Naive thymus-derived CD8-positive, alpha-beta T cell (primary cell): ENCODE results near the gene NHSL1. TPM values are rescaled to one million over a fixed set of nuclear protein-coding genes. Genes with fewer than 3 reads are reported as not detected.
A peak's percentile ranks its signal among the peaks of the same experiment; 100 is the strongest.

Source experiments
- ATAC-seq, 2 donors: fragments of 150-1000 bp; cut with Tn5 transposase in 1 of 2; sonication (Bioruptor Pico), chemical (Tn5 transposase) in 1 of 2; 1 replicate in 1 of 2; 2 replicates in 1 of 2; pipeline ENCODE4 v1.10.0; 2021; ENCODE audit warnings: mild to moderate bottlenecking in 2 of 2, moderate library complexity in 2 of 2
- POLR2A ChIA-PET: fragments of 350-600 bp; sonication (Branson Sonifier 250); formaldehyde crosslinking; loops from one replicate; lab custom pipeline; 2021; ENCODE audit warnings: antibody characterized with exemption; lab: Charles Lee
- DNase-seq, 10 donors: peaks; one replicate each; pipeline versions ENCODE4 v3.0.0 to v3.0.0-alpha.2; 2020 to 2022
- H3K27ac Mint-ChIP-seq, 10 donors: one replicate each; pipeline ENCODE4 v1.8.0; 2020 to 2022; ENCODE audit warnings: mild to moderate bottlenecking in 10 of 10, mixed read lengths in 10 of 10, moderate library complexity in 4 of 10, inconsistent platforms in 1 of 10
- H3K27me3 Mint-ChIP-seq, 5 donors: one replicate each; pipeline ENCODE4 v1.8.0; 2021 to 2022; ENCODE audit warnings: mixed read lengths in 5 of 5
- H3K36me3 Mint-ChIP-seq, 3 donors: one replicate each; pipeline ENCODE4 v1.8.0; 2020 to 2022; ENCODE audit warnings: mixed read lengths in 3 of 3, mild to moderate bottlenecking in 2 of 3, inconsistent platforms in 1 of 3
- H3K4me1 Mint-ChIP-seq, 4 donors: one replicate each; pipeline ENCODE4 v1.8.0; 2021 to 2022; ENCODE audit warnings: mixed read lengths in 4 of 4
- H3K4me3 Mint-ChIP-seq, 10 donors: one replicate each; pipeline ENCODE4 v1.8.0; 2020 to 2022; ENCODE audit warnings: mild to moderate bottlenecking in 10 of 10, mixed read lengths in 10 of 10, moderate library complexity in 6 of 10, inconsistent platforms in 1 of 10
- H3K9me3 Mint-ChIP-seq, 9 donors: one replicate each; pipeline ENCODE4 v1.8.0; 2020 to 2022; ENCODE audit warnings: mixed read lengths in 9 of 9, mild to moderate bottlenecking in 3 of 9, inconsistent platforms in 1 of 9, moderate library complexity in 1 of 9
- polyA plus RNA-seq, 3 donors: library from polyadenylated mRNA; unstranded; fragments of 300-500 nt; fragmentation: Illumina TruSeq; gene quantifications; one replicate each; pipeline ENCODE4 v1.2.3, GENCODE V29; 2021
- total RNA-seq, 8 experiments: library from RNA in 2 of 8; stranded (reverse) in 2 of 8; gene quantifications; one replicate each; pipeline ENCODE4 v1.2.3 and lab custom pipeline; 2021 to 2026

NHSL1 gene
- under 1 TPM; 0.05 to 0.08 TPM for total RNA-seq
- not detected for polyA plus RNA-seq
- 0 to 0.26 (median 0.16) reads per million in 6 experiments for total RNA-seq (lab: John Stamatoyannopoulos, UW)

GRCh38 chr6:138499303-138500018 is at the start of gene NHSL1:
Gene NHSL1 (minus strand): TSS chr6:138499494. CDS start chr6:138499290, 204 bp downstream.
- POLR2A ChIA-PET: no interaction called here
- Mint-ChIP-seq H3K27me3 (peaks cover 0 to 33% (median 6%) of the 10 kb centered on the region in 5 donors), H3K4me3 (peak within 1 kb of the TSS in 2 of 10 donors; percentile 15 to 44), H3K36me3 (no peaks in the 10 kb centered on the region), H3K27ac (peak within 1 kb of the TSS in 1 of 10 donors; percentile 4), H3K9me3 (no peaks in the 10 kb centered on the region), H3K4me1 (peaks cover 0 to 11% (median 6%) of the 10 kb centered on the region in 4 donors)
- ATAC-seq (peak in 1 of 2 donors; percentile 25), DNase-seq (no peak)

GRCh38 chr6:138546733-138547185 is 47.5 kb upstream of the NHSL1 start:
- Mint-ChIP-seq H3K27me3 (peaks cover 0 to 13% (median 7%) of the 10 kb centered on the region in 5 donors), H3K4me1 (peaks cover 0 to 4% (median 1%) of the 10 kb centered on the region in 4 donors), H3K36me3 (no peaks in the 10 kb centered on the region), H3K9me3 (no peaks in the 10 kb centered on the region), H3K4me3 (no peak overlapping the region), H3K27ac (no peak overlapping the region)
- ATAC-seq (peak in 1 of 2 donors; percentile 33), DNase-seq (peak in 1 of 10 donors; percentile 2)
- POLR2A ChIA-PET: no interaction called here

- Mint-ChIP-seq H3K9me3 (no peaks in the 10 kb centered on the region), H3K4me1 (peaks cover 0 to 4% (median 1%) of the 10 kb centered on the region in 4 donors), H3K36me3 (no peaks in the 10 kb centered on the region), H3K27ac (peak overlapping the region in 1 of 10 donors; percentile 0), H3K4me3 (no peak overlapping the region), H3K27me3 (peaks cover 0 to 13% (median 7%) of the 10 kb centered on the region in 5 donors)
- ATAC-seq (no peak), DNase-seq (no peak)
- POLR2A ChIA-PET: no interaction called here
These were observed 46.3 kb upstream of the NHSL1 start for GRCh38 chr6:138545621-138545980.

GRCh38 chr6:138544501-138544900 is 45.2 kb upstream of the NHSL1 start:
- ATAC-seq (no peak), DNase-seq (no peak)
- peaks cover 0 to 13% (median 7%) of the 10 kb centered on the region in 5 donors for H3K27me3 Mint-ChIP-seq
- POLR2A ChIA-PET: no interaction called here
- no peak overlapping the region for H3K4me3 Mint-ChIP-seq
- H3K27ac Mint-ChIP-seq: no peak overlapping the region
- peaks cover 0 to 4% (median 1%) of the 10 kb centered on the region in 4 donors for H3K4me1 Mint-ChIP-seq
- H3K9me3 Mint-ChIP-seq: no peaks in the 10 kb centered on the region
- no peaks in the 10 kb centered on the region for H3K36me3 Mint-ChIP-seq

- H3K4me3 Mint-ChIP-seq: no peak overlapping the region
- no peaks in the 10 kb centered on the region for H3K9me3 Mint-ChIP-seq
- no peak for DNase-seq
- ATAC-seq: no peak
- peaks cover 0 to 13% (median 7%) of the 10 kb centered on the region in 5 donors for H3K27me3 Mint-ChIP-seq
- no peak overlapping the region for H3K27ac Mint-ChIP-seq
- POLR2A ChIA-PET: no interaction called here
- peaks cover 0 to 4% (median 1%) of the 10 kb centered on the region in 4 donors for H3K4me1 Mint-ChIP-seq
- no peaks in the 10 kb centered on the region for H3K36me3 Mint-ChIP-seq
These were observed 44.4 kb upstream of the NHSL1 start for GRCh38 chr6:138543657-138544056.

- H3K27me3 Mint-ChIP-seq: peaks cover 0 to 13% (median 7%) of the 10 kb centered on the region in 5 donors
- POLR2A ChIA-PET: no interaction called here
- no peaks in the 10 kb centered on the region for H3K9me3 Mint-ChIP-seq
- no peaks in the 10 kb centered on the region for H3K36me3 Mint-ChIP-seq
- DNase-seq: no peak
- H3K4me3 Mint-ChIP-seq: no peak overlapping the region
- peaks cover 0 to 4% (median under 1%) of the 10 kb centered on the region in 4 donors for H3K4me1 Mint-ChIP-seq
- ATAC-seq: no peak
- H3K27ac Mint-ChIP-seq: no peak overlapping the region
These were observed 42.7 kb upstream of the NHSL1 start for GRCh38 chr6:138541823-138542481.

- Mint-ChIP-seq H3K9me3 (no peaks in the 10 kb centered on the region), H3K36me3 (no peaks in the 10 kb centered on the region), H3K27ac (no peak overlapping the region), H3K4me3 (no peak overlapping the region), H3K27me3 (peaks cover 0 to 12% (median 6%) of the 10 kb centered on the region in 5 donors), H3K4me1 (no peaks in the 10 kb centered on the region)
- POLR2A ChIA-PET: no interaction called here
- DNase-seq: no peak
- ATAC-seq: no peak
These were observed 41.2 kb upstream of the NHSL1 start for GRCh38 chr6:138540468-138540867.

- DNase-seq: no peak
- H3K4me1 Mint-ChIP-seq: no peaks in the 10 kb centered on the region
These were observed 40.6 kb upstream of the NHSL1 start for GRCh38 chr6:138539876-138540275.

GRCh38 chr6:138538390-138539031 is 39.2 kb upstream of the NHSL1 start:
- Mint-ChIP-seq H3K9me3 (no peaks in the 10 kb centered on the region), H3K27me3 (peaks cover 0 to 6% (median 4%) of the 10 kb centered on the region in 5 donors), H3K36me3 (no peaks in the 10 kb centered on the region), H3K4me1 (no peaks in the 10 kb centered on the region), H3K27ac (no peak overlapping the region), H3K4me3 (no peak overlapping the region)
- POLR2A ChIA-PET: no interaction called here
- DNase-seq (no peak), ATAC-seq (no peak)

More at GRCh38 chr6:138539876-138540275, 40.6 kb upstream of the NHSL1 start:
- no peak overlapping the region for H3K27ac Mint-ChIP-seq
- no peaks in the 10 kb centered on the region for H3K36me3 Mint-ChIP-seq
- ATAC-seq: no peak
- H3K27me3 Mint-ChIP-seq: peaks cover 0 to 12% (median 5%) of the 10 kb centered on the region in 5 donors
- no peak overlapping the region for H3K4me3 Mint-ChIP-seq
- POLR2A ChIA-PET: no interaction called here
- no peaks in the 10 kb centered on the region for H3K9me3 Mint-ChIP-seq

- DNase-seq (no peak), ATAC-seq (no peak)
- Mint-ChIP-seq H3K9me3 (no peaks in the 10 kb centered on the region), H3K27ac (no peak overlapping the region), H3K27me3 (peaks cover 4 to 9% (median 6%) of the 10 kb centered on the region in 5 donors), H3K36me3 (no peaks in the 10 kb centered on the region), H3K4me1 (no peaks in the 10 kb centered on the region), H3K4me3 (no peak overlapping the region)
- POLR2A ChIA-PET: no interaction called here
These were observed 37.8 kb upstream of the NHSL1 start for GRCh38 chr6:138537106-138537505.

GRCh38 chr6:138535728-138536455 is 36.6 kb upstream of the NHSL1 start:
- POLR2A ChIA-PET: no interaction called here
- H3K27ac Mint-ChIP-seq: no peak overlapping the region
- no peaks in the 10 kb centered on the region for H3K36me3 Mint-ChIP-seq
- no peaks in the 10 kb centered on the region for H3K4me1 Mint-ChIP-seq
- H3K4me3 Mint-ChIP-seq: no peak overlapping the region
- ATAC-seq (no peak), DNase-seq (no peak)
- H3K9me3 Mint-ChIP-seq: no peaks in the 10 kb centered on the region
- H3K27me3 Mint-ChIP-seq: peaks cover 4 to 19% (median 9%) of the 10 kb centered on the region in 5 donors

GRCh38 chr6:138533667-138534066 is 34.4 kb upstream of the NHSL1 start:
- no peaks in the 10 kb centered on the region for H3K4me1 Mint-ChIP-seq
- H3K36me3 Mint-ChIP-seq: no peaks in the 10 kb centered on the region
- POLR2A ChIA-PET: no interaction called here
- H3K9me3 Mint-ChIP-seq: no peaks in the 10 kb centered on the region
- H3K27me3 Mint-ChIP-seq: peaks cover 3 to 19% (median 9%) of the 10 kb centered on the region in 5 donors
- ATAC-seq (no peak), DNase-seq (no peak)
- H3K27ac Mint-ChIP-seq: no peak overlapping the region
- no peak overlapping the region for H3K4me3 Mint-ChIP-seq
